Vagina (tissue), 2 donors: ENCODE data around the gene ZNF474. TPM values are rescaled to one million over a fixed set of nuclear protein-coding genes. Genes with fewer than 3 reads are reported as not detected.

Source experiments
- DNase-seq, 2 donors: peaks; one replicate each; pipeline ENCODE4 v3.0.0-alpha.2; 2017; ENCODE audit errors: extremely low spot score in 2 of 2
- H3K27ac ChIP-seq: fragments of 200-600 bp; sonication (generic); one replicate; pipeline ENCODE4 v1.5.1; 2019
- H3K27me3 ChIP-seq: fragments of 200-600 bp; sonication (generic); one replicate; pipeline ENCODE4 v1.5.1; 2019
- H3K36me3 ChIP-seq, 2 donors: fragments of 200-600 bp; sonication (generic); one replicate each; pipeline ENCODE4 v1.5.1; 2017 to 2019
- H3K4me1 ChIP-seq: fragments of 200-600 bp; sonication (generic); one replicate; pipeline ENCODE4 v1.5.1; 2019
- H3K4me3 ChIP-seq, 2 donors: fragments of 200-600 bp; sonication (generic); 1 replicate in 1 of 2; 2 replicates in 1 of 2; pipeline ENCODE4 v1.5.1; 2016 to 2019
- H3K9me3 ChIP-seq: fragments of 200-600 bp; sonication (generic); one replicate; pipeline ENCODE4 v1.5.1; 2019
- CTCF ChIP-seq, 3 experiments: fragments of 450-650 bp in 2 of 3; fragments of 200-600 bp in 1 of 3; sonication (generic) in 1 of 3; IDR thresholded peaks; one replicate each; pipeline ENCODE4 v1.5.1; 2017 to 2019; ENCODE audit warnings: antibody characterized with exemption in 3 of 3, mild to moderate bottlenecking in 2 of 3, moderate library complexity in 2 of 3
- POLR2A ChIP-seq, 2 donors: fragments of 450-650 bp; IDR thresholded peaks; one replicate each; pipeline ENCODE4 v1.6.1; 2017; ENCODE audit warnings: antibody characterized with exemption in 2 of 2, mild to moderate bottlenecking in 2 of 2, moderate library complexity in 2 of 2
- POLR2AphosphoS5 ChIP-seq, 2 donors: sonication (generic); formaldehyde crosslinking; IDR thresholded peaks; one replicate each; pipeline ENCODE4 v1.9.0; 2017; ENCODE audit warnings: antibody characterized with exemption in 2 of 2, mild to moderate bottlenecking in 2 of 2, low read depth in 1 of 2; ENCODE audit not compliant: insufficient read depth in 1 of 2
- intact Hi-C: fragments of 100-400 bp; cut with DNase I; formaldehyde crosslinking; loops from one replicate; pipeline ENCODE4 v1.15.1; 2023
- total RNA-seq: library from RNA; depleted of rRNA; stranded (reverse); fragments of >200 nt; gene quantifications from one replicate; pipeline ENCODE4 v1.2.3, GENCODE V29; 2016

ZNF474 gene
- total RNA-seq, 1 donor from 2014 or later, result 0.49 TPM

DNA sequence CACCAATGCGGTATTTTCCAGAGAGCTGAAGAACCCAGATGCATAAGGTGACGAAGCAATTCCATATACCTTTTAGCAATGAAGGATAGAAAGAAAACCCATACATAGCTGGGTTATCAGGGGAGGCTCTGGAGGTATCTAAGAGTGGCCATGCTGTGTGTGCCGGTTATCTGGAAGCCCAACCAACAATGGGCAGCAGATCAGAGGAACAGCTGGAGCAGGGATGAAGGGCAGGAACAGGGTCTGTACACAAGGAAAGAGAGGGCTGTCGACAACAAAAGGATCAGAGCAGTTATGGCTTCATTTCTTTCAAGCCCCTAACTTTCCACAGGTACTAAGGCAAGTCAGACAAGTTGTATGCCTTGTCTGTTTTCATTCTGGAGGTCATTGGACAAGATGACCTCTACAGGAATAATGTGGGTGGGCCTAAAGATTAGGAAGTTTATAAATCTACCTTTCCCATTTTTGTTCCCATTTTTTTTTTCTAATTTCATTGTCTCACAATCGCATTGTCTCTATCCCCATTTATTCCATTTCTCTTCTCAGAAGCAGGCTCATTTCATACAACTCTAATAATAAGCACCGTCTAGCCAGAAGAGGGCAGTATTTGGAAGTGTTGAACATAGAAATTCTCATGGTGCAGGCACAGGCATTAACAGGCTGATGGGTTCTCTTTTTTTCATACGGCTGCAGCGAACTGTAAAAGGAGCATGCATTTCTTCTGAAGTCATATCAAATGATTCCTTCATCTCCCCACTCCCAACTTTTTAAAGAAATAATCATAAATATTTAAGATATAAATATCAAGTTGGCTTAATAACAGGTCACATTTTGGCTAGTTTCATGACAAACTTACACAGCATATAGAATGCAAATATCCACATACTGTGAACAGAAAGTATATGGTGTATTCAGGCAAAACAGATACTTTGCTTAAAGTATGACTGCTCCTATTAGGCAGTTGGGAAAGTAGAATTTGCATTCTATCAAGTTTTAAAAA lies 63.5 kb downstream of the ZNF474 start:
- Histone ChIP-seq H3K9me3 (no peaks in the 10 kb centered on the region), H3K27ac (no peak overlapping the region), H3K4me1 (no peaks in the 10 kb centered on the region), H3K27me3 (no peaks in the 10 kb centered on the region), H3K36me3 (no peaks in the 10 kb centered on the region), H3K4me3 (no peak overlapping the region)
- DNase-seq, result no peak
- intact Hi-C loops, result loop anchor here (5.0 kb wide), 1 partner anchor 225 kb away; no protein-coding TSS in a partner anchor
- TF ChIP-seq POLR2AphosphoS5 (IDR thresholded peaks at IDR 0.05; ENCODE audit: insufficient read depth in 1 of 2, low read depth in 1 of 2), result peak in 1 of 2 donors; percentile 32
- TF ChIP-seq CTCF (IDR thresholded peaks at IDR 0.05), result peak; percentile 8 to 65 (median 40)
- no peak for TF ChIP-seq POLR2A (IDR thresholded peaks at IDR 0.05)

DNA sequence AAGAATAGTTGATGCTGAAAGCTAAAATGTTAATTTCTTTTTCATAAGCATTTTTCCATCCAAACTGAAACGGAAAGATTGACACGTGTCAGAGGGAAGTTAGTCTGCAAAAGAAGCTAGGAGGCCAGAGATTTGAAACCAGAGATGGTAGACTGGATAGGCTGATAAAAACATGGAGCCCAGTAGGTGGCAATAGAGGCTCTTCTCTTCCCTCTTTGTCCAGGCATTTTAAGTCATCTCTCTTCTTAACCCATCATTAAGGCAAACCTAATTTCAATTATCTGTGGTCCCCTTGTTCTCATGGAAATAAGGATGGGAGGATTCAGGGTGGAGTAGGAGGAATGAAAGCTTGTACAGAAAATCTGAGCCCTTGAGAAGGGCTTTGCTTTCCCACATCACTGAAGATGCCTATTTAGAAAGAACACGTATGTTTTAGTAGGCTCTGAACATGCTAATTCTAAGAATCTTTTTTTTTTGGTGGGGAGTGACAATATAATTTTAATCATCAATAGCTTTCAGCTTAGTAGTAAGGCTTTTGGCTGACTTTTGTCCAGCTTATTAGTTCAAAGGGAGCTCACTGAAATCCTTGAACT lies 66.6 kb downstream of the ZNF474 start:
- Histone ChIP-seq H3K27me3 (no peaks in the 10 kb centered on the region), H3K27ac (no peak overlapping the region), H3K9me3 (no peaks in the 10 kb centered on the region), H3K36me3 (no peaks in the 10 kb centered on the region), H3K4me3 (no peak overlapping the region), H3K4me1 (no peaks in the 10 kb centered on the region)
- peak; percentile 42 to 65 (median 43) for TF ChIP-seq CTCF (IDR thresholded peaks at IDR 0.05)
- no peak for TF ChIP-seq POLR2AphosphoS5 (IDR thresholded peaks at IDR 0.05; ENCODE audit: insufficient read depth in 1 of 2, low read depth in 1 of 2)
- no peak for TF ChIP-seq POLR2A (IDR thresholded peaks at IDR 0.05)
- intact Hi-C loops, result no loop called here
- no peak for DNase-seq

- TF ChIP-seq CTCF (IDR thresholded peaks at IDR 0.05) (no peak), POLR2A (IDR thresholded peaks at IDR 0.05) (no peak)
- H3K27me3 ChIP-seq, result no peaks in the 10 kb centered on the region
- intact Hi-C loops, result no loop called here
- DNase-seq, result no peak
- no peak overlapping the region for H3K4me3 ChIP-seq
- H3K9me3 ChIP-seq, result no peaks in the 10 kb centered on the region
- H3K36me3 ChIP-seq, result no peaks in the 10 kb centered on the region
- H3K4me1 ChIP-seq, result no peaks in the 10 kb centered on the region
- no peak overlapping the region for H3K27ac ChIP-seq
Observed at GRCh38 chr5:122199146-122199545, 69.8 kb downstream of the ZNF474 start.

DNA sequence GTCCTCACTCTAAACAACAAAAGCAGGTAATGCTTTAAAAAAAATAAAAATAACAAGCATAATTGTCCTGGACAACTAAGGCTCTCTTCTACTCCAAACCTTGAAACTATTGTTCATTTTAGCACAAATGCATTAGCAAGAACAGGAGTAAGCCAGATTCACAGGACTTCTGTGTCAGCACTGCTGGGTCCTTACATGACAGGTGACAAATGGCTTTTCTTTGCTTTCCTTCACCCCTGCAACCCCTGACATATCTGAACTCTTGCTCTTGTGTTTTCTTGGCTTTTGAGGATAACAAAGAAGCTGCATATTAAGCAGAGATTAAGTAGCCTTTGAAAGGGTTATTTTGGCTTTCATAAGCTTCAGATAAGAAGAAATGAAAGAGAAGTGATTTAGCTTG lies 71.1 kb downstream of the ZNF474 start:
- no peaks in the 10 kb centered on the region for H3K27me3 ChIP-seq
- intact Hi-C loops, result no loop called here
- no peaks in the 10 kb centered on the region for H3K9me3 ChIP-seq
- TF ChIP-seq POLR2A (IDR thresholded peaks at IDR 0.05), result no peak
- no peak for TF ChIP-seq POLR2AphosphoS5 (IDR thresholded peaks at IDR 0.05; ENCODE audit: insufficient read depth in 1 of 2, low read depth in 1 of 2)
- no peak for TF ChIP-seq CTCF (IDR thresholded peaks at IDR 0.05)
- H3K4me1 ChIP-seq, result no peaks in the 10 kb centered on the region
- no peak for DNase-seq
- no peak overlapping the region for H3K27ac ChIP-seq
- no peaks in the 10 kb centered on the region for H3K36me3 ChIP-seq
- no peak overlapping the region for H3K4me3 ChIP-seq

- TF ChIP-seq CTCF (IDR thresholded peaks at IDR 0.05), result no peak
- no peak for TF ChIP-seq POLR2A (IDR thresholded peaks at IDR 0.05)
- TF ChIP-seq POLR2AphosphoS5 (IDR thresholded peaks at IDR 0.05; ENCODE audit: insufficient read depth in 1 of 2, low read depth in 1 of 2), result no peak
- Histone ChIP-seq H3K36me3 (no peaks in the 10 kb centered on the region), H3K27ac (no peak overlapping the region), H3K27me3 (no peaks in the 10 kb centered on the region), H3K4me1 (no peaks in the 10 kb centered on the region), H3K4me3 (no peak overlapping the region), H3K9me3 (no peaks in the 10 kb centered on the region)
- intact Hi-C loops, result no loop called here
- no peak for DNase-seq
Observed at GRCh38 chr5:122200865-122201264, 71.5 kb downstream of the ZNF474 start.
